ENCODE results near the gene SHB. TPM values are rescaled to one million over a fixed set of nuclear protein-coding genes. Genes with fewer than 3 reads are reported as not detected.

The SHB gene
- total and polyA plus RNA-seq, 2 of the 13 experiments (the other 11 are each of a cell fraction or from before 2014, with no cell fraction given) = 19.4 to 20.7 TPM

- H3K4me3 ChIP-seq (replicated peaks in 1 of 3; ENCODE audit: insufficient read depth in 1 of 3, low read depth in 2 of 3, low read length in 3 of 3) = no peak overlapping the region
- H2AFZ ChIP-seq (ENCODE audit: low read length) = no peak overlapping the region
- peaks cover 6 to 25% of the 10 kb centered on the region in 2 experiments for H3K36me3 ChIP-seq (replicated peaks in 1 of 2; ENCODE audit: control insufficient read depth in 1 of 2, insufficient read depth in 2 of 2, low read length in 2 of 2)
- in situ Hi-C loops (cut with HindIII; ENCODE audit: extremely low pct_ligation_motif_present, low pct_unique_long_range_greater_than_20kb) (no loop called here), intact Hi-C loops (cut with micrococcal nuclease; ENCODE audit: unreplicated experiment) (no loop called here)
- H3K27me3 ChIP-seq (ENCODE audit: control insufficient read depth in 1 of 2, insufficient read depth in 2 of 2, low read length in 2 of 2) = no peaks in the 10 kb centered on the region
- CTCF ChIA-PET (ENCODE audit: low intra/inter-chr PET ratio, low total read pairs) = no interaction called here
- no TSS peak for BruUV-seq (replicated peaks)
- DNase-seq (ENCODE audit: low spot score) = no peak
- no peak overlapping the region for H3K9ac ChIP-seq (ENCODE audit: insufficient read depth, low read depth, low read length)
- 85% methylated on average over 10 of the region's 12 CpGs for WGBS (ENCODE audit: low lambda C conversion rate)
- H4K20me1 ChIP-seq (ENCODE audit: insufficient read depth, low read length) = peaks cover 36% of the 10 kb centered on the region; the same call in 1 of the 2 replicates
- POLR2A ChIA-PET = interaction anchor here (0.8 to 2.2 kb wide), 4 partner anchors 11 to 28 kb away, joined by 4 to 11 read pairs (median 6); no protein-coding TSS in a partner anchor
- H3K27ac ChIP-seq (ENCODE audit: extremely low read length, insufficient read depth, low read length) = peak overlapping the region; percentile 16
- H3K4me2 ChIP-seq (ENCODE audit: low read depth, low read length) = no peak overlapping the region
- no peak for FAIRE-seq
- no peaks in the 10 kb centered on the region for H3K9me3 ChIP-seq (ENCODE audit: low read length)
- H3K79me2 ChIP-seq (ENCODE audit: insufficient read depth, low read length) = peaks cover 98% of the 10 kb centered on the region
- no peak for ATAC-seq
- peaks cover 96% of the 10 kb centered on the region for H3K4me1 ChIP-seq (ENCODE audit: insufficient read depth, low read length)
- TF ChIP-seq ZNF687 (CRISPR knock-in tag; IDR thresholded peaks at IDR 0.05) = peak; percentile 49
- TF ChIP-seq ZNF768 (CRISPR knock-in tag; IDR thresholded peaks at IDR 0.05) = no peak
- no peak for TF ChIP-seq MAFG (CRISPR knock-in tag; IDR thresholded peaks at IDR 0.05)
- no peak for TF ChIP-seq ZFYVE20 (CRISPR knock-in tag; IDR thresholded peaks at IDR 0.05; ENCODE audit: borderline replicate concordance, low read depth)
- no peak for TF ChIP-seq CENPBD1 (CRISPR knock-in tag; IDR thresholded peaks at IDR 0.05; ENCODE audit: borderline replicate concordance, low read depth)
- no peak for TF ChIP-seq GLI4 (CRISPR knock-in tag; IDR thresholded peaks at IDR 0.05; ENCODE audit: borderline replicate concordance)
- TF ChIP-seq HBP1 (CRISPR knock-in tag; IDR thresholded peaks at IDR 0.05; ENCODE audit: low read depth) = no peak
- TF ChIP-seq PRDM15 (CRISPR knock-in tag; IDR thresholded peaks at IDR 0.05) = no peak
- TF ChIP-seq ZNF710 (CRISPR knock-in tag; IDR thresholded peaks at IDR 0.05; ENCODE audit: borderline replicate concordance) = no peak
- no peak for TF ChIP-seq ZNF292 (CRISPR knock-in tag; IDR thresholded peaks at IDR 0.05; ENCODE audit: borderline replicate concordance, low read depth)
Measured at GRCh38 chr9:38036359-38037084, 32.5 kb downstream of the SHB start.

All from HepG2 (cell line).